ENCODE data around the gene FBXO9. TPM values are rescaled to one million over a fixed set of nuclear protein-coding genes. Genes with fewer than 3 reads are reported as not detected.
"Not testable (repeated sequence)": the region's sequence is repeated elsewhere in the genome, so short reads cannot be mapped to it uniquely, and the experiment has no call there.

FBXO9 gene
- total RNA-seq, 2 donors from 2014 or later: 49.7 to 57.9 TPM

- H3K27ac ChIP-seq: no peak overlapping the region
- H3K4me3 ChIP-seq: no peak overlapping the region
- H3K9ac ChIP-seq (ENCODE audit: low read depth in 2 of 2, low read length in 2 of 2): no peak overlapping the region
These were observed 20.6 kb upstream of the FBXO9 start for GRCh38 chr6:53044572-53044971.

GRCh38 chr6:53045891-53046673, 19.1 kb upstream of the FBXO9 start:
- intact Hi-C loops (cut with DNase I): no loop called here
- no peaks in the 10 kb centered on the region for H3K27me3 ChIP-seq
- no peak overlapping the region for H3K27ac ChIP-seq
- DNase-seq: no peak
- TF ChIP-seq CTCF (IDR thresholded peaks at IDR 0.05): no peak
- no peaks in the 10 kb centered on the region for H3K9me3 ChIP-seq
- no peaks in the 10 kb centered on the region for H3K4me1 ChIP-seq
- no peak overlapping the region for H3K9ac ChIP-seq (ENCODE audit: low read depth in 2 of 2, low read length in 2 of 2)
- H3K36me3 ChIP-seq: no peaks in the 10 kb centered on the region
- no peak overlapping the region for H3K4me3 ChIP-seq

More at GRCh38 chr6:53044572-53044971, 20.6 kb upstream of the FBXO9 start:
- intact Hi-C loops (cut with DNase I): no loop called here
- H3K27me3 ChIP-seq: no peaks in the 10 kb centered on the region
- no peak for DNase-seq
- H3K36me3 ChIP-seq: peaks cover 4% of the 10 kb centered on the region
- no peaks in the 10 kb centered on the region for H3K9me3 ChIP-seq
- no peak for TF ChIP-seq CTCF (IDR thresholded peaks at IDR 0.05)
- H3K4me1 ChIP-seq: no peaks in the 10 kb centered on the region

GRCh38 chr6:53048431-53049195, 16.6 kb upstream of the FBXO9 start:
- TF ChIP-seq CTCF (IDR thresholded peaks at IDR 0.05): no peak
- Histone ChIP-seq H3K36me3 (no peaks in the 10 kb centered on the region), H3K9me3 (no peaks in the 10 kb centered on the region), H3K9ac (ENCODE audit: low read depth in 2 of 2, low read length in 2 of 2) (no peak overlapping the region), H3K27me3 (no peaks in the 10 kb centered on the region), H3K4me3 (no peak overlapping the region), H3K27ac (no peak overlapping the region), H3K4me1 (no peaks in the 10 kb centered on the region)
- no peak for DNase-seq
- intact Hi-C loops (cut with DNase I): no loop called here

- Histone ChIP-seq H3K27ac (no peak overlapping the region), H3K4me3 (no peak overlapping the region), H3K4me1 (no peaks in the 10 kb centered on the region), H3K27me3 (no peaks in the 10 kb centered on the region), H3K9ac (ENCODE audit: low read depth in 2 of 2, low read length in 2 of 2) (no peak overlapping the region), H3K36me3 (no peaks in the 10 kb centered on the region), H3K9me3 (no peaks in the 10 kb centered on the region)
- DNase-seq: no peak
- no peak for TF ChIP-seq CTCF (IDR thresholded peaks at IDR 0.05)
- intact Hi-C loops (cut with DNase I): no loop called here
These were observed 15.8 kb upstream of the FBXO9 start for GRCh38 chr6:53049415-53049814.

GRCh38 chr6:53052152-53052551, 13.1 kb upstream of the FBXO9 start:
- H3K4me3 ChIP-seq; H3K9me3 ChIP-seq; H3K9ac ChIP-seq (ENCODE audit: low read depth in 2 of 2, low read length in 2 of 2); H3K27me3 ChIP-seq; H3K27ac ChIP-seq; intact Hi-C loops (cut with DNase I); H3K36me3 ChIP-seq; H3K4me1 ChIP-seq; DNase-seq: not testable (repeated sequence)

GRCh38 chr6:53054532-53054931, 10.7 kb upstream of the FBXO9 start:
- Histone ChIP-seq H3K4me1 (peaks cover 4% of the 10 kb centered on the region), H3K4me3 (no peak overlapping the region), H3K36me3 (no peaks in the 10 kb centered on the region), H3K27ac (no peak overlapping the region), H3K9me3 (no peaks in the 10 kb centered on the region), H3K9ac (ENCODE audit: low read depth in 2 of 2, low read length in 2 of 2) (no peak overlapping the region), H3K27me3 (no peaks in the 10 kb centered on the region)
- intact Hi-C loops (cut with DNase I): no loop called here
- DNase-seq: no peak
- TF ChIP-seq CTCF (IDR thresholded peaks at IDR 0.05): no peak

Measured in colonic mucosa (tissue), 4 donors.